ENCODE measurements around the gene RPAIN. TPM values are rescaled to one million over a fixed set of nuclear protein-coding genes. Genes with fewer than 3 reads are reported as not detected.

The RPAIN gene
- total and polyA plus RNA-seq, 2 of the 13 experiments (the other 11 are each of a cell fraction or from before 2014, with no cell fraction given) = 42.1 to 58.5 TPM

GRCh38 chr17:5438716-5439445, 18.9 kb downstream of the RPAIN start, which contains the start of gene C1QBP:
Gene C1QBP, minus strand, starts transcription at chr17:5439155. Its CDS starts 82 bp downstream, at chr17:5439073.
- Histone ChIP-seq H3K27ac (ENCODE audit: extremely low read length, insufficient read depth, low read length) (peak within 1 kb of the TSS; percentile 84), H3K79me2 (ENCODE audit: insufficient read depth, low read length) (peaks cover 42% of the 10 kb centered on the region), H2AFZ (ENCODE audit: low read length) (peak within 1 kb of the TSS; percentile 84), H3K9me3 (ENCODE audit: low read length) (no peaks in the 10 kb centered on the region), H4K20me1 (ENCODE audit: insufficient read depth, low read length) (0 out of 2 replicates have a peak, but pooled peaks cover 3% of the 10 kb centered on the region), H3K27me3 (ENCODE audit: control insufficient read depth in 1 of 2, insufficient read depth in 2 of 2, low read length in 2 of 2) (no peaks in the 10 kb centered on the region; a peak in 1 of 5 replicates), H3K36me3 (replicated peaks in 1 of 2; ENCODE audit: control insufficient read depth in 1 of 2, insufficient read depth in 2 of 2, low read length in 2 of 2) (peaks cover 19 to 38% of the 10 kb centered on the region in 2 experiments), H3K9ac (ENCODE audit: insufficient read depth, low read depth, low read length) (peak within 1 kb of the TSS; percentile 94), H3K4me1 (ENCODE audit: insufficient read depth, low read length) (peaks cover 29% of the 10 kb centered on the region), H3K4me2 (ENCODE audit: low read depth, low read length) (peak within 1 kb of the TSS; percentile 72), H3K4me3 (replicated peaks in 1 of 3; ENCODE audit: insufficient read depth in 1 of 3, low read depth in 2 of 3, low read length in 3 of 3) (peak within 1 kb of the TSS; percentile 74 to 90 (median 84))
- FAIRE-seq (peak; percentile 60), ATAC-seq (peak; percentile 90), DNase-seq (ENCODE audit: low spot score) (peak; percentile 85)
- CTCF ChIA-PET (ENCODE audit: low intra/inter-chr PET ratio, low total read pairs) = interaction anchor here (1.2 to 1.8 kb wide), 4 partner anchors 19 to 189 kb away, joined by 3 to 8 read pairs (median 6); partner anchors contain the start of gene NUP88
- POLR2A ChIA-PET = interaction anchor here (0.9 to 1.7 kb wide), 10 partner anchors 9 to 62 kb away, joined by 3 to 21 read pairs (median 5); partner anchors contain the start of genes DHX33, NUP88 and RPAIN
- BruUV-seq (replicated peaks) = no TSS peak
- 0% methylated on average over 12 of the region's 75 CpGs for WGBS (ENCODE audit: low lambda C conversion rate)
- in situ Hi-C loops (cut with HindIII; ENCODE audit: extremely low pct_ligation_motif_present, low pct_unique_long_range_greater_than_20kb) = no loop called here
- intact Hi-C loops (cut with micrococcal nuclease; ENCODE audit: unreplicated experiment) = loop anchor here (2.0 kb wide), 1 partner anchor 26 kb away; no protein-coding TSS in a partner anchor
- TF ChIP-seq ZNF12 (CRISPR knock-in tag; IDR thresholded peaks at IDR 0.05) (no peak), ZNF274 (CRISPR knock-in tag; IDR thresholded peaks at IDR 0.05) (peak; percentile 81), SRSF4 (IDR thresholded peaks at IDR 0.05; ENCODE audit: low read depth, low read length, poor library complexity, severe bottlenecking) (no peak), ZFP36L1 (CRISPR knock-in tag; IDR thresholded peaks at IDR 0.05) (no peak; the same call in 1 of the 2 replicates), KDM6A (CRISPR knock-in tag; IDR thresholded peaks at IDR 0.05; ENCODE audit: low read depth) (no peak), ZNF792 (CRISPR knock-in tag; IDR thresholded peaks at IDR 0.05) (peak; percentile 43; the same call in 1 of the 2 replicates), NR1H2 (CRISPR knock-in tag; IDR thresholded peaks at IDR 0.05; ENCODE audit: borderline replicate concordance, low read depth) (peak; percentile 35; the same call in 1 of the 2 replicates), ZNF619 (CRISPR knock-in tag; IDR thresholded peaks at IDR 0.05) (no peak), ZNF720 (CRISPR knock-in tag; IDR thresholded peaks at IDR 0.05) (no peak), HHEX (CRISPR knock-in tag; IDR thresholded peaks at IDR 0.05) (no peak), CBX1 (IDR thresholded peaks at IDR 0.05; ENCODE audit: low read depth) (no peak), KIAA2018 (CRISPR knock-in tag; IDR thresholded peaks at IDR 0.05; ENCODE audit: borderline replicate concordance) (no peak; the same call in 1 of the 2 replicates), ZNF7 (CRISPR knock-in tag; IDR thresholded peaks at IDR 0.05) (no peak), TEAD2 (CRISPR knock-in tag; IDR thresholded peaks at IDR 0.05) (0 out of 2 replicates have a peak, but pooled peaks have one; percentile 31), DPF2 (CRISPR knock-in tag; IDR thresholded peaks at IDR 0.05; ENCODE audit: borderline replicate concordance, low read depth) (no peak), HOXA9 (CRISPR knock-in tag; IDR thresholded peaks at IDR 0.05; ENCODE audit: borderline replicate concordance) (peak; percentile 77; the same call in 1 of the 2 replicates), ZNF230 (CRISPR knock-in tag; IDR thresholded peaks at IDR 0.05) (0 out of 2 replicates have a peak, but pooled peaks have one; percentile 56)
